ENCODE data around the gene SORD.
"Not testable (repeated sequence)": the region's sequence is repeated elsewhere in the genome, so short reads cannot be mapped to it uniquely, and the experiment has no call there.

The SORD gene

DNA sequence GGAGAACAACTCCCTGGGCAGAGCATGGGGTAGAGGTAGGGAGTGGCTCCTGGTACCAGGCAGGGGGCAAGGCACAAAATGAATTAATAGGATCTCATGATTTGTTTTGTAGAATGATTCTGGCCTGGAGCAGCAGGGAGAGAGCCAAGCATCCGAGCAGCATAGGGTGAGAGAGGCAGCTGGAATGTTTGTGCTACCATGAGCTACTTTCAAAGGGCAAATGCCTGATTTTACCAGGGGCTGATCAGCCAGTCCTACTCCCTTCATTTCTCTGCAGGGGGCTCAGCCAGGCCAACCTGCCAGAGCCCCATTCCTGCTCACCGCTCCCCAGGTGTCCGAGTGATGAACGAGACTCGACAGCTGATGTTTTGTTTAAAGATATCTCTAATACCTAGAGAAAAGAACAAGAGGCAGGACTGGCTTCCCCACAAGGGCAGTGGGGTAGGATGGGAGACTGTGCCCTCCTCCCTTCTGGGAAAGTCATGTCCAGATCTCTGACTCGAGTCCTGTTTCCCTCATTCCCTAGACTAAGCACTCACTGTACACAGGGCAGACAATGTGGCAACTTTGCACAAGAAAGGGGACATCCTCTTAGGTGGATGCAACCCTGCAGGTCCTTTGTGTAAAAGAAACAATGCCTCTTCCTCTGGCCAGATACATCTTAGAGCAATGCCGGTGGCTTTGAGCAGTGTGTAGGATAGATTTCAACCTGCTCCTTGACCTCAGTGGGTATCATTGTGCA lies 78.1 kb downstream of the SORD start:
- DNase-seq: no peak

DNA sequence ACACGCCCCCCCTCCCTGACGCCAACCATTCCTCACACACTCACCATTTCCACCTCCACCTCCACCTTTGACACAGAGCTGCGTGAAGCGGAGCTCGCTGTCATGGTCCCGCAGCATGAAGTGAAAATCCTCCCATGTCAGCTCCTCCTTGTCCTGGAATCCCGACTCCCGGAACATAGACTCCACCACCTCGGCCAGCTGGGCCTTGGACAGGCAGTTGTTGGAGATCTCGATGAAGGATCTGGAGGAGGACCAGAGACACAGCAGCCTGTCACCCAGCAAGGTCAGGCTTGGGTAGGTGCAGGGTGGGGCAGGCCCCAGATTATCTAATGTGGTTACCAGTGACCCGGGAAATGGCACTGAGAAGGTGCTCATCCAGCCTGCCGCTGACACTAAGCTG lies 78.8 kb downstream of the SORD start:
- DNase-seq: no peak

DNA sequence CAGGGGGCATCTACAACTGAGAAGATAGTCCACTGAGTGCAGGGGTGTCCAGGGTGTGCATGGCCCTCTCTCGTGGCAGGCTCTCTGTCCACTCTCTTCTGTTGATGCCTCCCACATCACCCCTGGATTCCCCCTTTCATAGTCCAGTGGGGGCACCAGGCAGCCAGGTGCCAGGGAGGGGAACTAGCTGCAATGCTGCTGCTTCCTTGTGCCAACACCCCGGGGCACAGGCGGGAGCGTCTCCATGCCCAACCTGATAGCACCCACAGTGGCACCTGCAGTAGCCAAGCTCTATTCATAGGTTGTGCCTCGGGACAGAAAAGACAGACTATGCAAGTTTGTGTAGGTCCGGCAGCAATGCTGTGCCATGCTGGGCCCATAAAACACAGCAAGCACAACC lies 79.2 kb downstream of the SORD start:
- no peak for DNase-seq

DNA sequence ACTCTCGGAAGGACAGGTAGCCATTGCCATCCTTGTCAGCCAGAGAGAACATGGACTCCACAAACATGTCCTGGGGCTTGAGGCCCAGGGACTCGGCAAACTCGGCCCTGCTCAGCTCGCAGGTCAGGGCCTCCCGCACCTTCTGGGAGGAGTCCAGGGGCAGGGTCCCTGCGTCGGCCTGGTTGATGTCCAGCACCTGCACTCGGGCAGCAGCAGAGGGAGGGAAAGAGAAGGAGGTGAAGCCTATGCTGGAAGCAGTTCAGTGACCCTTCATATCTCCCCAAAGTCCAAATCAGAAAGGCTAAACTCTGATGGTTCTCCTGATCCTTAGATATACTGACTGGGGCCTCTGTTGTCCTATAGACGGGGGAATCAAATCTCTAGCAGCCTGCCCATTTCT lies 81.2 kb downstream of the SORD start:
- DNase-seq: not testable (repeated sequence)

DNA sequence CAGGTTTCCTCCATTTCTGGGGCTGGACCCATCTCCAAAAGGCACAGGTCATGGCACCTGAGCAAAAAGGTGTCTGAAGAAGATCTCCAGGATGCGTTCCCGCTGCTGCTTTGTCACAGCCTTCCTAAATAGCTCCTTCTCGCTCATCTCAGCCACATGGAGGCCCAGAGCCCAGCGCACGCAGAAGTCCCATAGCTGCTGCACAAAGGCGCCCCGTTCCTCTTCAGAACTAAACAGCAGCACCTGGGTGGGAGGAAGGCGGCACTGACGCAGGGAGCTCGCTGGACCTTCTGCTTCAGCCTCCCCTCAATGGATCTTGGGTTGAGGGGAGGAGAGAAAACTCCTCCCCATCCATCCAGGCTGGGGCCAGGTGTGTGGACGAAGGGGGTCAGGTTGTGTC lies 82.6 kb downstream of the SORD start:
- no peak for DNase-seq

DNA sequence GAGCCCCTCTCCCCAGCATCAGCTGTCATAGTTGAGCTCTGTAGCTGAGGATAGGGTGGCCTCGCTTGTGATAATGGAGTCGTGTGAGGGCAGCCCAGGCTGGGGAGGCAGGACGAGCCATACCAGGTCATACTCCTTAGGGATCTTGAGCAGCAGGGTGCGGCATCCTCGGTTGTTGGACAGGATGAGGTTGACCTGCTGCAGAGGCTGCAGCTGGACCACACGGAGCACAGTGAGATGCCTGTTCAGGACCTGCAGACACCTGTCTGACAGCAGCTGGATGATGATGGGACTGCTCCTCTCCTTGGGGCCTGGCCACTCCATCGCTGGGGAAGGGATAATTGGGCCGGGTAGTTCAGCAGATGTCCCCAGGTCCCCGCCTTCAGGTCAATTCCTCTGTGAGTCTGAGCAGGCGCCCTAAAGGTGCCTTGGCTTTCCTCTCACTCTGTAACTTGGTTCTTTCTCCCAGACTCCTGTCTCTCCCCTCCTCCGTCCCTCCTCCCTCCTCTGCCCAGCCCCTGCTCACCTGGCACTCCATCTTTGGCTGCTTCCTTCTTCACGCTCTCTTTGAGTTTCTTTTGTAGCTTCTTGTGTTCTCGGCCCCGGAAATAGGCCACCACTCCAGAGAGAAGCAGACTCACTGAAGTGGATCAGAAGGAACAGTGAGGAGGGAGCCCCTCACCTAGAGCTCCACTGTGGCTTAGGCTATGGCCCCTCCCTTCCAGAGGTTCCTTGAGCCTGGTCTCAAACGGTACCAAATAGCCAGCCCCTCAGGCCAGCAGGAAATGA lies 83.2 kb downstream of the SORD start:
- DNase-seq: no peak

DNA sequence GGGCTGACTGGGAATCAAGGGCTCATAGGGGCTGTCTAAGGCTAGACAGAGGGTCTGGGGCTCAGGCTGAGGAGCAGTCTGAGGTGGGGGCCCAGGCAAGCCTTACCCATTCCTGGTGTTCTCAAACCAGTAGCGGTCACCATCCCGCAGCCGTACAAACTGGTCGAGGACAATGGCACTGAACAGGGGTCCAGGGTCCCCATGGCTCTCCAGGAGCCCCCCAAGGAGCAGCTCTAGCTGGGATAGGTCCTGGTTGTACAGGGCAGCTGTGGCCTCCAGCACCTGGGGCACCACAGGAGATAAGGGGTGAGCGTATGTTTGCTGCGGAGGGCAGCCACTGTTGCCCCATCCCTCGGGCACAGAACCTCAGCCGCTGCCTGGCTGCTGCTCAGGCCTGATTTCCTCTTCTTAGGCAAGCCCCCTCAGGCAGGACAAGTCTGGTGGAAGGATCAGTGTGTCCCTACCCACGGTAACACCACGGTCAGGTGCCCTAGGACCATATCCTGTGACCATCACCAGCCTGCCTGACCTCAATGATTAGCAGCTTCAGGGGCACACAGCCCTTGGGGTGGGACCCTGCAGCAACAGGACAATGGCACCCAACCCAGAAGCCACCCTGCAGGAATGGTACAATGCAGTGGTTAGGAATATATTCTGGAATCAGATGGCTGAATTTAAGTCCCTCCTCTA lies 85.1 kb downstream of the SORD start:
- DNase-seq: no peak

DNA sequence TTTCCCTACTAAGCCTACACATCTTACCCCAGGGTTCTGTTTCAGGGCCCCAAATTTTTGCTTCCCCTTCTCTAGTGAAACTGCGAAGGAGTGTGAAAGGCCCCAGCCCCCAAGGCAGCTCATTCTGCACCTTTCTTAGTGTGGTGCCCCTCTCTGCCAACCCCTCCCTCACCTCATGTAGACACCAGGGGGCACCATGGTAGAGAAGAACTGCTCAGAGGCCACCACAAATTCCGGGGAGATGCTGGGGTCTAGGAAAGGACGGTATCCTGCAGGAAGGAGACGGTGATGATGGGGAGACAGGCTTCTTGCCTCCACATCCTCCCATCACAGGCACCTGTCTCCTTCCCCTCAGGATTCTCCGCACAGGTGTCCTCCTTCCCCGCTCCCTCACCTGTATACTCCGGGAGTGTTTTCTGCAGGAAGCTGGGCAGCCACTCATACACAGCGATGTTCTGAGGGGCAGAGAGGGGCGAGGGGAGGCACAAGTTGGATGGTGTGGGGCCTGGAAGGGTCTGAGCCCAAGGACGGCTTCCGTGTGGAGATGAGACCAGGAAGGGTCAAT lies 87.3 kb downstream of the SORD start:
- DNase-seq: no peak

DNA sequence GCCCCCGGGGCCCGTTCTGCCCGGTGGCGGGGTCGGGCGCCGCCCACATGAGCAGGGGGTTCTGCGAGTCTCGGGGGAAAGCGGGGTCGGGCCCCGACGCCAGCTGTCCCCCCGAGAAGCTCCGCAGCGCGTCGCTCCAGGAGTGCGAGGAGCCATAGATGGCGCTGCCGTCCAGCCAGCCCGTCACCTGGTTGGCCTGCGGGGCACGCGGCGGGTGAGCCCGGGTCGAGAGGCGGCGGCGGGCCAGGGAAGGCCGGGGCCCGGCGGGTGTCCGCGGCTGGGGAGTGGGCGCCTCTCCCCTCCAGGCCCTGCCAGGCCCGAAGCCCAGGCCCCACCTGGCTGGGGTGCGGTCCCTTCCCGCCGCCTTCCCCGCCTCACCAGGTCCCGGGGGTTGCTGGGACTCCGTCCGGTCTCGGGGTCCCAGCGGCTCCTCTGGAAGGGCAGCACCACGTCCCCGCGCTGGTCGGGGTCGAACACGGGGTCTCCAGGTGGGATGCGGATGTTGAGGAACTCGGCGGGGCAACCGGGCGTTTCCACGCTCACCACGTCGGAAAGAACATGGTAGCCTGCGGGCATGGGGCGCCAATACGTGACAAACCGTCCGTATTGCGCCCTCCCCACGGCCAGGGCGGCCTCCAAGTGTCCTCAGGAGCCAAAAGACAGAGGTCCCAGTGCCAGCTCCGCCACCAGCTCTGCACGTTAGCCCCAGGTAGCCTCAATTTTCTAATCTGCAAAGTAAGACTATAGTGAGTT lies 88.6 kb downstream of the SORD start:
- no peak for DNase-seq

DNA sequence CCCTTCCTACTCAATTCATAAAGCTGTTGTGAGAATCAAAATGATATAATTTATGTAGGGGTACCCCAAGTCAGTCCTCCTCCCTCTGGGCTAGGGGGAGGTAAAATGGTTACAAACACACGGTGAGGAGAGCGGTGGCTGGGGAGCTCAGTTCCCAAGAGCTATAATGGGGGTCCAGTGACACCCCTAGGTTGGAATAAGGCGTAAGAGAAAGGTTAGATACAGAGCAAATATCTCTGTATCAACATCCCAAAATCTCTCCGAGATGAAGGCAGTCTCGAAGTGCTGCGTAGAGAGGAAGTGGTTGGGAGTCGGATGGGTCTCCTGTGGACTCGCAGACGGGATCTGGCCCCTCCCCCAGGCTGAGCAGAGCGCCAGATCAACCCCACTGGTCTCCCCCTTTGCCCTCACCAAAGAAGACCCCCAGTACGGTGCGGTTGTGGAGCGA lies 89.2 kb downstream of the SORD start:
- no peak for DNase-seq

DNA sequence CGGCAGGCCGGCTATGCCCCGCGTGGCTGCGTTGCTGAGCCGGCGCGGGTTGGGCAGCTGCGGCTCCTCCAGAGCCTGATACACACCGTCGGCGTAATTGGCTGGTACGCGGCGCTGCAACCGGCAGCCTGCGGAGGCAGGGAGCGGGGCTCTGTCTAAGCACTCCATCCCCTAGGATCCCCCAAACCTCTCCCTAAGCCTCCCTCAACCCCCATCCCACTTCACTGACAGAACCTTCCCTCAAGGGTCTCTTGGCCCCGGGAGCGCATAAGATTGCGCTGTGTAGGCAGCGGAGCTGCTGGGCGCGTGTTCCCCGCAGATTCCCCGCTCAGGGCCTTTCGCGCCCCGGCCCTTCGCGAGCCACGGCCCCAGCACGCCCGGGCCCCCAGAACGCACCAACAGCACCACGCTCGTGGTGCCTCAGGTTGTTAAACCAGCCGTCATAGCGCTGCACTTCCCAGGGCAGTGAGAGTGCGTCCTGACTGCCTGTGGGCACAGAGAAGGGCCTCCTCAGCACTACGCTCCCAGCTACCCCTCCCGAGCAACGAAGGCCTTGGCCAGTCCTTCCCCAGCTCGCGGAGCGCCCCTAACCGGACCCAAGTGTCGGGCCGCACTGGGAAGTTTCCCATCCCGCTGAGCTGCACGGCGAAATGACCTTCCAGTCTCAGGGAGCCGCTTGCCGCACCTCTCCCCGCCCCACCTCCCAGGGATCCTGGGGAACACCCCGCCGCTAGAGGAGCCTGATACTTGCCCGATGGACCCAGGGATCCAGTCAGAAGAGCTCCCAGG lies 89.8 kb downstream of the SORD start:
- DNase-seq: no peak

DNA sequence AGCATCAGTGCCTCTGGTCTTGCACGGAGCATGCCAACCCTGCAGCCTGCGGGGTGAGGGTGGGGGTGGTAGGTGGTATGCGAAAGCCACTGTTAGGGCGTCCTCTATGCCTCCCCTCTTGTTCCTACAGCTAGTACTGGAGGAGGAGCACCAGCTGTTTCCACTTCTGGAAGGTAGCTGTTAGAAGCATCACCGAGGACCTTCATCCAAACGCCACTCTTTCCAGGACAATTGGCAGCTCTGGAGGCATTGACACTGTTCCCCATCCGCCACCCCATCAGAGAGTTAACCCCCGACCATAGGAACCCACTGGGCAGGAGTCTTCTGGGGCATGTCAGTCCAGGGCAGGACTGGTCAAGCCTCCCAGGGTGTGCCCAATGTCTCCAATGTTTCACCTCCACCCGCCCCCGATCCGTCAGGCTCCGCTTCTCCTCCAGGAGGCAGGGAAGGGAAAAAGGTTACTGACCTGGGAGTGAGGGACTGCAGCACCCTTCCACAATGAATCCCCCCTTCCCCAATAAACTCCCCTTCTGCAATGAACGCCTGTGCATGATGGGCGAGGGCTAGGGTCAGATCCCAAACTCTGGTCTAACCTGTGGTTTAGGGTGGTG lies 90.5 kb downstream of the SORD start:
- DNase-seq: peak; percentile 12

DNA sequence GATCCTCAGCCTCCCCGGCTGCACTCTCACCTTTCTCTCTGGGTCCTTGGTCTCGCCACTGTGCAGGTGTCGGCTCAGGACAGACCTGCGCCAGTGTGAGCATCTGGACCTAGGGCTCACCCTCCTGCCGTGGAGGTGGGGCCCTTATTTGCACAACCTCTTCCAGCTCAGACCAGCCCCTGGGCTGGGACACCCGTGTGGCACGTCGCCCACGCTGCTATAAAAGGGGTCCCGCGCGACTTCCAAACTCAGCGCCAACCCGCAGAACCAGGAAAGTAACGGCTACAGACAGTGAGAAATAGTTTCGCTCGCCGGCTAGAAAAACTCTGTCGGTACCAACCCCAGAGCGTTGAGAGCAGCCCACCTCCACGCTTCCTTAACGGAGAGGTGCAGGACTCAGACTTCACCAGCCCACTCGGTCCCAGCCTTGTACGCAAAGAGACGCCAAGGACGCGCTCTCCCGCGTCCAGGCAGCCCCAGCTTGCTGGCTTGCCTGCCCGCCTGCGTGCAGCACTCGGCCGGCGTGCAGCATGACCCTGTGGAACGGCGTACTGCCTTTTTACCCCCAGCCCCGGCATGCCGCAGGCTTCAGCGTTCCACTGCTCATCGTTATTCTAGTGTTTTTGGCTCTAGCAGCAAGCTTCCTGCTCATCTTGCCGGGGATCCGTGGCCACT lies 91.2 kb downstream of the SORD start, which contains the start of the genes DUOX2 and DUOXA2:
TSS of gene DUOX2 (minus strand) at position 97 of the 675 bp plus-strand sequence. CDS start 761 bp downstream, outside the sequence.
TSS of gene DUOXA2 (plus strand) at position 251 of the 675 bp plus-strand sequence. CDS start at position 531, 280 bp downstream.
- DNase-seq: no peak

DNA sequence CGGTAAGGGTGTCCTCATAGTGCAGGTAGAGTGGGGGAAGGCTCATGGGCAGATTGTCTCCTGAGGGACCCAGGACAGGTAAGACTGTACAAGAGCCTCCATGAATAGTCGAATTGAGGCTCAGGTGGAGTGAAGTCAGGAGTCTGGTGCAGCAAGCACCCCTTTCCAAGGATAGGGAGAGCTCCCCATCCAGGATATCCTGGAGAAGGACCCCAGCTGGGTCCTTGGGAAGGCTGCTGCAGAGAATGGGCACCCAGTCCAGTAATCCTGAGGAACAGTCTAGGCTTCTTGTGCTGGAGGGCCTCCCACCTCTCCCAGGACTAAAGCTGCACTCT lies 91.7 kb downstream of the SORD start:
- DNase-seq: no peak

DNA sequence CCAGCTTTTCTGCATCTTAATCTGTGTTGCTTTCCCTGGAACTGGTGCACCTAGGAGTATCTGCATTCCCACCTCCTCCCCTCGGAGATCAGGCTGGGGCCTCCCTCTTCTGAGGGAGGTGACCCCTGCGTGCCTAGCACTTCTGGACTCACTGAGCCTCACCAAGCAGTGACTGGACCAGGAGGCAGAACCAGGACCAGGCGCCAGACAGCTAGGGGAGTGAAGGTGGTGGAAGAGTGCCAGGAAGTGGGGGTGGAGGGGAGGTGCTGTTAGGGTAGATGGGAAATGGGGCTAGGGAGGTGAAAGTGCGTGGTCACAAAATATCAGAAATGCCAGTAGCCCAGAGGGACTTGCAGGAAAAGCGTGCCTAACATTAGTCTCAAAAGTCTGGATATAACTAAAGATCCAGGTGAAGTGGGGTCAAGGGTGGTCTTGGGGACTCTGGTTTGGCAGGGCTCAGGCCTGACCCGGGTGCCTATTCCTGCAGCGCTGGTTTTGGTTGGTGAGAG lies 92.4 kb downstream of the SORD start:
- no peak for DNase-seq

DNA sequence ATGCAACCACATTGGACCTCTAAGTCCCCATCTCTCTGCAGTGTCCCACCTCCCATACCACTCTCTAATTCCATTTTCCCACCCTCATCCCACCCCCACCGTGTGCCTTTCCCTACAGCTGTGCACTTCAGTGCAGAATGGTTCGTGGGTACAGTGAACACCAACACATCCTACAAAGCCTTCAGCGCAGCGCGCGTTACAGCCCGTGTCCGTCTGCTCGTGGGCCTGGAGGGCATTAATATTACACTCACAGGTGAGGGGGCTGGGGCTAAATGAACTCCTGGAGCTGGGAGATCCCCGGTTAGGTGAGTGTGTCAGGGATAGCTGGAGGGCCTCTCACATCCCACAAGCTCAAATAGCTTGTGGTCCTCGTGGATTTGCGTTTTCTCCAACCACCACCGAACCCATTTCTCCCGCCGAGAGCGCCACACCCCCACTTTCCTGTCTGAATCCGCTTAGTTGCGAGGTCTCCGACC lies 93.0 kb downstream of the SORD start:
- DNase-seq: no peak

DNA sequence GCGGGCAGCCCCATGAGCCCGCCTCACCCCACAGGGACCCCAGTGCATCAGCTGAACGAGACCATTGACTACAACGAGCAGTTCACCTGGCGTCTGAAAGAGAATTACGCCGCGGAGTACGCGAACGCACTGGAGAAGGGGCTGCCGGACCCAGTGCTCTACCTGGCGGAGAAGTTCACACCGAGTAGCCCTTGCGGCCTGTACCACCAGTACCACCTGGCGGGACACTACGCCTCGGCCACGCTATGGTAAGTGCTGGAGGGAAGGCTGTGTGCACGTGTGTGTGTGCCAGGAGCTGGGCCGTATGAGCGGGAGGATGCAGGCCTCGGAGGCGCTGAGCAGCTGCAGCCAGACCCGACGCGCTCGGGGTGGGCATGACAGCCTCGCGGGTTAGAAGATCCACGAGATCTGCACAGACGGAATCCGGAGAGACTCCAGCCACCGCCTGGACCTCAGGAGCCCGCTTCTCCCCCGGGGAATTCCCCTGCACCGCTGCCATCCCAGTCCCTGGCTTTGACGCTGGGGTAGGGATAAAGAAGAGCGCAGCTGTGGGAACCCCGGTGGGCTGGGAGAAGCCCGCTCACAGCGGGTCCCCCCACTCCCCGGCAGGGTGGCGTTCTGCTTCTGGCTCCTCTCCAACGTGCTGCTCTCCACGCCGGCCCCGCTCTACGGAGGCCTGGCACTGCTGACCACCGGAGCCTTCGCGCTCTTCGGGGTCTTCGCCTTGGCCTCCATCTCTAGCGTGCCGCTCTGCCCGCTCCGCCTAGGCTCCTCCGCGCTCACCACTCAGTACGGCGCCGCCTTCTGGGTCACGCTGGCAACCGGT lies 93.7 kb downstream of the SORD start:
- no peak for DNase-seq

DNA sequence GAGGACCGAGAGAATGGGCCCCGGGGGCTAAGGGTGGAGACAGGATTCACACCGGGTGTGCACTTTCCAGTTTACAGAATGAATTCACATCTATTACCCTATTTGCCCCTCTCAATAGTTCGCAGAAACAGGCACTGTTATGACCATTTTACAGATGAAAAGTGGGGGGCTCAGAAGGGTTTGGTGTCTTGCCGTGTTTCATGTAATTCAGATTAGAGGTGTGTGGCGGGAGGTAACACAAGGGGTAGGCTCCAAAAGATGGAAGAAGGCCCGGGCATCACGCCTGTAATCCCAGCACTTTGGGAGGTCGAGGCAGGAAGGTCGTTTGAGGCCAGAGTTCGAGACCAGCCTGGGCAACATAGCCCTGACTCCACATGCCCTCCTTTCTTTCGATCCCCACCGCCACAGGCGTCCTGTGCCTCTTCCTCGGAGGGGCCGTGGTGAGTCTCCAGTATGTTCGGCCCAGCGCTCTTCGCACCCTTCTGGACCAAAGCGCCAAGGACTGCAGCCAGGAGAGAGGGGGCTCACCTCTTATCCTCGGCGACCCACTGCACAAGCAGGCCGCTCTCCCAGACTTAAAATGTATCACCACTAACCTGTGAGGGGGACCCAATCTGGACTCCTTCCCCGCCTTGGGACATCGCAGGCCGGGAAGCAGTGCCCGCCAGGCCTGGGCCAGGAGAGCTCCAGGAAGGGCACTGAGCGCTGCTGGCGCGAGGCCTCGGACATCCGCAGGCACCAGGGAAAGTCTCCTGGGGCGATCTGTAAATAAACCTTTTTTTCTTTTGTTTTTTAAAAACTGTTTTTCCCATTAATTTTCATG lies 94.5 kb downstream of the SORD start:
- no peak for DNase-seq

Data from NCI-H1694 treated with DMSO at 0.1 percent for 48 hours (cell line).